Activated T-helper 1 cell treated with anti-CD3 and anti-CD28 coated beads, Interleukin-12 subunit alpha, Interleukin-12 subunit beta, Interleukin-2, Interleukin-4 antibody, amounts not matched to agents 30 ng/mL and 10 ng/mL and 1 ng/mL, durations not matched to agents 14 hours and 24 hours and 36 hours (primary cell): Measurements from ENCODE around the gene HIP1. TPM values are rescaled to one million over a fixed set of nuclear protein-coding genes. Genes with fewer than 3 reads are reported as not detected.
A peak's percentile ranks its signal among the peaks of the same experiment; 100 is the strongest.

Experiments used
- DNase-seq: peaks from one replicate; pipeline ENCODE4 v3.0.0; 2021; ENCODE audit warnings: low spot score
- H3K27ac Mint-ChIP-seq: one replicate; pipeline ENCODE4 v1.8.0; 2021; ENCODE audit warnings: mild to moderate bottlenecking, mixed read lengths
- H3K27me3 Mint-ChIP-seq: one replicate; pipeline ENCODE4 v1.8.0; 2022; ENCODE audit warnings: mild to moderate bottlenecking, moderate library complexity, mixed read lengths; ENCODE audit not compliant: insufficient read depth
- H3K36me3 Mint-ChIP-seq: one replicate; pipeline ENCODE4 v1.8.0; 2021; ENCODE audit warnings: low read depth, mixed read lengths
- H3K4me1 Mint-ChIP-seq: one replicate; pipeline ENCODE4 v1.8.0; 2021; ENCODE audit warnings: low read depth, mixed read lengths
- H3K4me3 Mint-ChIP-seq: one replicate; pipeline ENCODE4 v1.8.0; 2021; ENCODE audit warnings: mild to moderate bottlenecking, moderate library complexity, mixed read lengths
- H3K9me3 Mint-ChIP-seq: one replicate; pipeline ENCODE4 v1.8.0; 2021; ENCODE audit warnings: mixed read lengths
- intact Hi-C: fragments of 100-400 bp; cut with micrococcal nuclease; formaldehyde crosslinking; loops from one replicate; pipeline ENCODE4 v1.15.1; 2024
- total RNA-seq: library from RNA; stranded (reverse); gene quantifications from 2 replicates; pipeline ENCODE4 v1.2.3, GENCODE V29; 2022

The HIP1 gene
- total RNA-seq, 1 donor from 2014 or later, result 2.3 TPM

GRCh38 chr7:75650062-75650461 lies 88.7 kb downstream of the HIP1 start:
- Mint-ChIP-seq H3K4me3 (no peak overlapping the region), H3K27ac (no peak overlapping the region), H3K36me3 (no peaks in the 10 kb centered on the region), H3K4me1 (no peaks in the 10 kb centered on the region), H3K9me3 (peaks cover 6% of the 10 kb centered on the region), H3K27me3 (no peaks in the 10 kb centered on the region)
- DNase-seq, result no peak
- intact Hi-C loops, result loop anchor here (10.0 kb wide), 1 partner anchor 295 kb away; no protein-coding TSS in a partner anchor

GRCh38 chr7:75649462-75649861 lies 89.3 kb downstream of the HIP1 start:
- intact Hi-C loops, result no loop called here
- no peaks in the 10 kb centered on the region for H3K27me3 Mint-ChIP-seq
- H3K9me3 Mint-ChIP-seq, result peaks cover 6% of the 10 kb centered on the region
- no peak for DNase-seq
- H3K4me3 Mint-ChIP-seq, result no peak overlapping the region
- H3K36me3 Mint-ChIP-seq, result no peaks in the 10 kb centered on the region
- no peak overlapping the region for H3K27ac Mint-ChIP-seq
- H3K4me1 Mint-ChIP-seq, result no peaks in the 10 kb centered on the region

- no peak overlapping the region for H3K27ac Mint-ChIP-seq
- H3K9me3 Mint-ChIP-seq, result peaks cover 9% of the 10 kb centered on the region
- intact Hi-C loops, result no loop called here
Measured at GRCh38 chr7:75647709-75648438, 90.9 kb downstream of the HIP1 start.

DNA sequence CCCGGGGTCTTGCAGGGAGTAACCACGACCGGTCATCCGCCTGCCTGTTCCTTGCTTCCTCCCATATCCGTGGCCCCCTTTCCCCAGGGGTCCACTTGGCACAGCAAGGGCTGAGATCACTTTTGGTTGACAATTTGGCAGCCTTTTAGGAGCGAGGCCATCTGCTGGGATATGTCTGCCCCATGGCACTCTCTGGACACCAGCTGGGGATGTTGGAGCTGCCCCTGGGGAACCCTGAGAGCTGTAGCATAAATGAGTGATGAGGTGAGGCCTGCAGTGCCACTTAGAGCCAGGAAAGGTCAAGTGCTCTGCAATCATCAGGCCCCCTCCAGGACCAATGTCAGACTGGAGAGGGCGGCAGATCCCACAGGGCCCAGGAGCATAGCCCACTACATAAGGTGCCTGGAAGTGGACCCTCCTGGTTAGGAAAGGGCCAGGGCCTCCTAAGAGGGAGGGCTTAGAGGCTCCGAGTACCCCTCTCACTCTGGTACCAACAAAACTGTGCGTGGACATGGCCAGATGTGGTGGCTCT lies 92.1 kb downstream of the HIP1 start:
- no peaks in the 10 kb centered on the region for H3K4me1 Mint-ChIP-seq
- H3K27me3 Mint-ChIP-seq, result no peaks in the 10 kb centered on the region
- intact Hi-C loops, result no loop called here
- no peak overlapping the region for H3K4me3 Mint-ChIP-seq
- DNase-seq, result no peak
- H3K27ac Mint-ChIP-seq, result no peak overlapping the region
- no peaks in the 10 kb centered on the region for H3K36me3 Mint-ChIP-seq
- peaks cover 13% of the 10 kb centered on the region for H3K9me3 Mint-ChIP-seq

More at GRCh38 chr7:75647709-75648438, 90.9 kb downstream of the HIP1 start:
- Mint-ChIP-seq H3K4me1 (no peaks in the 10 kb centered on the region), H3K4me3 (no peak overlapping the region), H3K36me3 (no peaks in the 10 kb centered on the region), H3K27me3 (no peaks in the 10 kb centered on the region)
- DNase-seq, result no peak

DNA sequence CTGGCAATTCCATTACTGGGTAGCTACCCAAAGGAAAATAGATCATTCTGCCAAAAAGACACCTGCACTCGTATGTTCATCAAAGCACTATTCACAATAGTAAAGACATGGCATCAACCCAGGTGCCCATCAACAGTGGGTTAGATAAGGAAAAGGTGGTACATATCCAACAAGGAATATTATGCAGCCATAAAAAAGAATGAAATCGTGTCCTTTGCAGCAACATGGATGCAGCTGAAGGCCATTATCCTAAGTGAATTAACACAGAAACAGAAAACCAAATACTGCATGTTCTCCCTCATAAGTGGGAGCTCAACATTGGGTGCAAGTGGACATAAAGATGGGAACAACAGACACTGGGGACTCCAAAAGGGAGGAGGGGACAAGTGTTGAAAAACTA lies 93.2 kb downstream of the HIP1 start:
- DNase-seq, result no peak
- intact Hi-C loops, result no loop called here
- Mint-ChIP-seq H3K36me3 (no peaks in the 10 kb centered on the region), H3K4me1 (no peaks in the 10 kb centered on the region), H3K27ac (no peak overlapping the region), H3K4me3 (no peak overlapping the region), H3K9me3 (peaks cover 13% of the 10 kb centered on the region), H3K27me3 (peaks cover 2% of the 10 kb centered on the region)

- peaks cover 13% of the 10 kb centered on the region for H3K9me3 Mint-ChIP-seq
- no peak overlapping the region for H3K4me3 Mint-ChIP-seq
- intact Hi-C loops, result no loop called here
- H3K27ac Mint-ChIP-seq, result no peak overlapping the region
- no peak for DNase-seq
- H3K36me3 Mint-ChIP-seq, result no peaks in the 10 kb centered on the region
- peaks cover 6% of the 10 kb centered on the region for H3K4me1 Mint-ChIP-seq
- peaks cover 11% of the 10 kb centered on the region for H3K27me3 Mint-ChIP-seq
Measured at GRCh38 chr7:75644589-75644988, 94.2 kb downstream of the HIP1 start.

- Mint-ChIP-seq H3K4me1 (peaks cover 10% of the 10 kb centered on the region), H3K27me3 (peaks cover 18% of the 10 kb centered on the region), H3K36me3 (no peaks in the 10 kb centered on the region), H3K9me3 (peaks cover 12% of the 10 kb centered on the region), H3K4me3 (no peak overlapping the region), H3K27ac (no peak overlapping the region)
- intact Hi-C loops, result loop anchor here (1.0 kb wide), 1 partner anchor 115 kb away; no protein-coding TSS in a partner anchor
- DNase-seq, result peak; percentile 48
Measured at GRCh38 chr7:75642810-75643486, 95.8 kb downstream of the HIP1 start.

- Mint-ChIP-seq H3K36me3 (no peaks in the 10 kb centered on the region), H3K27me3 (peaks cover 28% of the 10 kb centered on the region), H3K27ac (no peak overlapping the region), H3K4me1 (peaks cover 10% of the 10 kb centered on the region), H3K9me3 (peaks cover 7% of the 10 kb centered on the region), H3K4me3 (peak overlapping the region; percentile 77)
- no peak for DNase-seq
- intact Hi-C loops, result no loop called here
Measured at GRCh38 chr7:75640201-75640600, 98.5 kb downstream of the HIP1 start.

DNA sequence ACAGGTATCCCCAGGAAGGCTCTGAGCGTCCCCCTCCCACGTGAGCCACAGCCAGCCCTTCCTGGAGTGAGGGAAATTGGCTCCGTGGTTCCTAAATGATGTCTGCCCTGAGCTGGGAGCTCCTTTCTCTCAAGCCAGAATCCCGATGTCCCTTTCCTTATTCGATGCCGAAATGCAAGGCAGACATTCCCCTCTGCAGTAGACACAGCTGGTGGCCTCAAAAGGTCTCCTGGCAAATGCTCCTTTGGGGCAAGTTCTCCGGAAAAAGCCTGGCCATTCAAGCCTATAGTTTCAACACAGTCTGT lies 98.9 kb downstream of the HIP1 start:
- Mint-ChIP-seq H3K4me3 (peak overlapping the region; percentile 77), H3K4me1 (peaks cover 10% of the 10 kb centered on the region), H3K27ac (no peak overlapping the region), H3K36me3 (no peaks in the 10 kb centered on the region), H3K27me3 (peaks cover 28% of the 10 kb centered on the region), H3K9me3 (peaks cover 7% of the 10 kb centered on the region)
- intact Hi-C loops, result no loop called here
- no peak for DNase-seq

- intact Hi-C loops, result no loop called here
- H3K9me3 Mint-ChIP-seq, result peaks cover 7% of the 10 kb centered on the region
- peaks cover 28% of the 10 kb centered on the region for H3K27me3 Mint-ChIP-seq
- H3K4me3 Mint-ChIP-seq, result peak overlapping the region; percentile 77
- peaks cover 10% of the 10 kb centered on the region for H3K4me1 Mint-ChIP-seq
- no peaks in the 10 kb centered on the region for H3K36me3 Mint-ChIP-seq
- peak; percentile 10 for DNase-seq
- no peak overlapping the region for H3K27ac Mint-ChIP-seq
Measured at GRCh38 chr7:75639071-75639885, 99.5 kb downstream of the HIP1 start.

- peaks cover 7% of the 10 kb centered on the region for H3K9me3 Mint-ChIP-seq
- H3K36me3 Mint-ChIP-seq, result no peaks in the 10 kb centered on the region
- intact Hi-C loops, result no loop called here
- H3K4me3 Mint-ChIP-seq, result no peak overlapping the region
- H3K4me1 Mint-ChIP-seq, result peaks cover 10% of the 10 kb centered on the region
- peaks cover 28% of the 10 kb centered on the region for H3K27me3 Mint-ChIP-seq
- DNase-seq, result no peak
- H3K27ac Mint-ChIP-seq, result no peak overlapping the region
Measured at GRCh38 chr7:75638594-75639070, 100.1 kb downstream of the HIP1 start.

GRCh38 chr7:75637854-75638593 lies 100.7 kb downstream of the HIP1 start:
- H3K4me3 Mint-ChIP-seq, result peak overlapping the region; percentile 62
- H3K9me3 Mint-ChIP-seq, result peaks cover 5% of the 10 kb centered on the region
- intact Hi-C loops, result no loop called here
- no peak for DNase-seq
- peaks cover 28% of the 10 kb centered on the region for H3K27me3 Mint-ChIP-seq
- H3K27ac Mint-ChIP-seq, result no peak overlapping the region
- no peaks in the 10 kb centered on the region for H3K36me3 Mint-ChIP-seq
- H3K4me1 Mint-ChIP-seq, result peaks cover 10% of the 10 kb centered on the region
